Measurements from ENCODE around the gene CRTC2. TPM values are rescaled to one million over a fixed set of nuclear protein-coding genes. Genes with fewer than 3 reads are reported as not detected.

The CRTC2 gene
- total RNA-seq, 1 donor from 2014 or later, result 47.3 TPM

- Mint-ChIP-seq H3K27ac (ENCODE audit: unreplicated experiment) (peak overlapping the region; percentile 59), H3K4me1 (ENCODE audit: low read depth, unreplicated experiment) (no peaks in the 10 kb centered on the region), H3K9me3 (ENCODE audit: unreplicated experiment) (no peaks in the 10 kb centered on the region), H3K4me3 (ENCODE audit: unreplicated experiment) (no peak overlapping the region), H3K36me3 (ENCODE audit: unreplicated experiment) (peaks cover 5% of the 10 kb centered on the region), H3K27me3 (ENCODE audit: unreplicated experiment) (no peaks in the 10 kb centered on the region)
- DNase-seq, result no peak
- TF ChIP-seq CTCF (IDR thresholded peaks at IDR 0.05; ENCODE audit: partially characterized antibody, unreplicated experiment), result no peak
These were observed 54.5 kb downstream of the CRTC2 start for GRCh38 chr1:153903841-153904455.

GRCh38 chr1:153899509-153899908 lies 58.9 kb downstream of the CRTC2 start:
- no peaks in the 10 kb centered on the region for H3K4me1 Mint-ChIP-seq (ENCODE audit: low read depth, unreplicated experiment)
- no peak for TF ChIP-seq CTCF (IDR thresholded peaks at IDR 0.05; ENCODE audit: partially characterized antibody, unreplicated experiment)
- no peak for DNase-seq
- H3K9me3 Mint-ChIP-seq (ENCODE audit: unreplicated experiment), result no peaks in the 10 kb centered on the region
- H3K36me3 Mint-ChIP-seq (ENCODE audit: unreplicated experiment), result no peaks in the 10 kb centered on the region
- H3K4me3 Mint-ChIP-seq (ENCODE audit: unreplicated experiment), result no peak overlapping the region
- no peaks in the 10 kb centered on the region for H3K27me3 Mint-ChIP-seq (ENCODE audit: unreplicated experiment)
- no peak overlapping the region for H3K27ac Mint-ChIP-seq (ENCODE audit: unreplicated experiment)

Small RNA genes within 50 kb of the gene (microRNA-seq; reads per million reads assigned to microRNA genes)
- 3.2 reads per million, percentile 23 among the genes with 10 or more reads in this experiment for gene MIR6737 (ENCODE audit: unreplicated experiment)

Other genes starting within 250 kb of the CRTC2 start
- 56.7 TPM for gene INTS3, start 230.6 kb downstream of the CRTC2 start, total RNA-seq (ENCODE audit: unreplicated experiment)
- 10.8 TPM for gene SLC27A3, start 183.2 kb downstream of the CRTC2 start, total RNA-seq (ENCODE audit: unreplicated experiment)
- 57.6 TPM for gene GATAD2B, start 35.6 kb downstream of the CRTC2 start, total RNA-seq (ENCODE audit: unreplicated experiment)
- 72.9 TPM for gene DENND4B, start 11.9 kb downstream of the CRTC2 start, total RNA-seq (ENCODE audit: unreplicated experiment)
- 28.1 TPM for gene SLC39A1, start 4.9 kb upstream of the CRTC2 start, total RNA-seq (ENCODE audit: unreplicated experiment)
- 14.3 TPM for gene CREB3L4, start 9.3 kb upstream of the CRTC2 start, total RNA-seq (ENCODE audit: unreplicated experiment)
- gene JTB, start 19.1 kb upstream of the CRTC2 start, total RNA-seq (ENCODE audit: unreplicated experiment), result 48.6 TPM
- 29.9 TPM for gene RAB13, start 27.7 kb upstream of the CRTC2 start, total RNA-seq (ENCODE audit: unreplicated experiment)
- gene RPS27, start 32.1 kb upstream of the CRTC2 start, total RNA-seq (ENCODE audit: unreplicated experiment), result 881 TPM
- gene NUP210L, start 196.5 kb upstream of the CRTC2 start, total RNA-seq (ENCODE audit: unreplicated experiment), result 0.10 TPM
- 392 TPM for gene TPM3, start 233.5 kb upstream of the CRTC2 start, total RNA-seq (ENCODE audit: unreplicated experiment)
- gene CFAP141, start 247.7 kb upstream of the CRTC2 start, total RNA-seq (ENCODE audit: unreplicated experiment), result not detected